Type B pancreatic cell (in vitro differentiated cells): ENCODE results near the gene POLD4. TPM values are rescaled to one million over a fixed set of nuclear protein-coding genes. Genes with fewer than 3 reads are reported as not detected.

Experiments
- DNase-seq: peaks from one replicate; pipeline ENCODE4 v3.0.0; 2021; ENCODE audit warnings: mixed read lengths; ENCODE audit not compliant: unreplicated experiment; ENCODE audit errors: extremely low spot score
- H3K27ac Mint-ChIP-seq: 2 replicates; pipeline ENCODE4 v1.8.0; 2021; ENCODE audit warnings: mild to moderate bottlenecking, mixed read lengths
- H3K27me3 Mint-ChIP-seq: 2 replicates; pipeline ENCODE4 v1.8.0; 2021; ENCODE audit warnings: mixed read lengths
- H3K36me3 Mint-ChIP-seq: 2 replicates; pipeline ENCODE4 v1.8.0; 2021; ENCODE audit warnings: mixed read lengths
- H3K4me1 Mint-ChIP-seq: one replicate; pipeline ENCODE4 v1.8.0; 2021; ENCODE audit warnings: mixed read lengths; ENCODE audit not compliant: unreplicated experiment
- H3K4me3 Mint-ChIP-seq: 2 replicates; pipeline ENCODE4 v1.8.0; 2021; ENCODE audit warnings: mild to moderate bottlenecking, mixed read lengths
- H3K9me3 Mint-ChIP-seq: 2 replicates; pipeline ENCODE4 v1.8.0; 2021; ENCODE audit warnings: mixed read lengths
- total RNA-seq: library from RNA; stranded (reverse); gene quantifications from 2 replicates; pipeline ENCODE4 v1.2.1, GENCODE V29; 2021; ENCODE audit warnings: low replicate concordance
- TF ChIP-seq, protein P1 (sequence below): fragments of 200-600 bp; sonication (generic); conservative IDR thresholded peaks from 2 replicates; pipeline ENCODE4 v1.5.0; 2021; ENCODE audit warnings: antibody characterized with exemption, mild to moderate bottlenecking

The POLD4 gene
- total RNA-seq, 1 donor from 2014 or later, result 15.0 TPM

DNA sequence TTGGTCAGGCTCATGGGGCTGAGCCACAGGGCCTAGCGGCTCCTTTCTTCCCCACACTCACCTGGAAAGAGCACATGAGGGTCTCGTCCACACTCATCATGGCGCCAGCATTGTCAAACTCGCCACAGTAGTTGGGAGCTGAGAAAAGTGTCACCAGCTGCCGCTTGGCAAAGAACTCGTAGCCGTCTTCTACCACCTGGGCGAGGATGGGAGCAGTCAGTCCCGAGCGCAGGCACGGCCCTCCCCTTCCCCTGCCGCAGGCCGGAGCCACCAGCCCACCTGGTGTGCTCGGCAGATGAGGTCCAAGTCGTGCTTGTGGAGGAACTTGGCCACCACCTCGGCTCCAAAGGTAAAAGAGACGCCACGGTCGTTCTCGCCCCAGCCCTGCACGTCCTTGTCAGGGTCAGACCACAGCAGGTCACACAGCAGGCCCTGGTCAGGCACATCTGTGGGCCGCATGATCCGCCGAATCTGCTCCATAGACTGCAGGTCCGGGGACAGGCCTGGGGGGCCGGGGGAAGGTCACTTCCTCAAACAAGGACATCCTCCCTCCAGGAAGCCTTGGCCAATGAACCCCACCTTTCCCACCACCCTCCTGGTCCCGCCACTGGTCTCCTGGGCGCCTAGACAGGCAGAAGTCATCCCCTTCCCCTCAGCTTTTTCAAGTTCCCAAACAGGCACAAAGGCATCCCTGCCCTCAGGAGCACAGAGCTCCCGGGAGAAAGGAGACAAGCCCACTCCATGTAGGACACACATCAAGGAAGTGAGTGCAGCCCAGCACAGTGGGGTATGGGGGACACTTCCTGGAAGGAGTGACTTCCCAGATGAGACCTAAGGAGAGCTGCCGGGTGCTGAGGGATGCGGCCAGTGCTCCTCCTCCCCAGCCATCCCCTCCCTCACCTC is 45.6 kb upstream of the POLD4 start:
- peaks cover 2% of the 10 kb centered on the region for H3K4me1 Mint-ChIP-seq
- DNase-seq, result no peak
- no peaks in the 10 kb centered on the region for H3K27me3 Mint-ChIP-seq
- no peak overlapping the region for H3K4me3 Mint-ChIP-seq
- H3K27ac Mint-ChIP-seq, result no peak overlapping the region
- TF ChIP-seq, protein P1, sequence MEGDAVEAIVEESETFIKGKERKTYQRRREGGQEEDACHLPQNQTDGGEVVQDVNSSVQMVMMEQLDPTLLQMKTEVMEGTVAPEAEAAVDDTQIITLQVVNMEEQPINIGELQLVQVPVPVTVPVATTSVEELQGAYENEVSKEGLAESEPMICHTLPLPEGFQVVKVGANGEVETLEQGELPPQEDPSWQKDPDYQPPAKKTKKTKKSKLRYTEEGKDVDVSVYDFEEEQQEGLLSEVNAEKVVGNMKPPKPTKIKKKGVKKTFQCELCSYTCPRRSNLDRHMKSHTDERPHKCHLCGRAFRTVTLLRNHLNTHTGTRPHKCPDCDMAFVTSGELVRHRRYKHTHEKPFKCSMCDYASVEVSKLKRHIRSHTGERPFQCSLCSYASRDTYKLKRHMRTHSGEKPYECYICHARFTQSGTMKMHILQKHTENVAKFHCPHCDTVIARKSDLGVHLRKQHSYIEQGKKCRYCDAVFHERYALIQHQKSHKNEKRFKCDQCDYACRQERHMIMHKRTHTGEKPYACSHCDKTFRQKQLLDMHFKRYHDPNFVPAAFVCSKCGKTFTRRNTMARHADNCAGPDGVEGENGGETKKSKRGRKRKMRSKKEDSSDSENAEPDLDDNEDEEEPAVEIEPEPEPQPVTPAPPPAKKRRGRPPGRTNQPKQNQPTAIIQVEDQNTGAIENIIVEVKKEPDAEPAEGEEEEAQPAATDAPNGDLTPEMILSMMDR, result no peak
- no peaks in the 10 kb centered on the region for H3K9me3 Mint-ChIP-seq
- H3K36me3 Mint-ChIP-seq, result no peaks in the 10 kb centered on the region

DNA sequence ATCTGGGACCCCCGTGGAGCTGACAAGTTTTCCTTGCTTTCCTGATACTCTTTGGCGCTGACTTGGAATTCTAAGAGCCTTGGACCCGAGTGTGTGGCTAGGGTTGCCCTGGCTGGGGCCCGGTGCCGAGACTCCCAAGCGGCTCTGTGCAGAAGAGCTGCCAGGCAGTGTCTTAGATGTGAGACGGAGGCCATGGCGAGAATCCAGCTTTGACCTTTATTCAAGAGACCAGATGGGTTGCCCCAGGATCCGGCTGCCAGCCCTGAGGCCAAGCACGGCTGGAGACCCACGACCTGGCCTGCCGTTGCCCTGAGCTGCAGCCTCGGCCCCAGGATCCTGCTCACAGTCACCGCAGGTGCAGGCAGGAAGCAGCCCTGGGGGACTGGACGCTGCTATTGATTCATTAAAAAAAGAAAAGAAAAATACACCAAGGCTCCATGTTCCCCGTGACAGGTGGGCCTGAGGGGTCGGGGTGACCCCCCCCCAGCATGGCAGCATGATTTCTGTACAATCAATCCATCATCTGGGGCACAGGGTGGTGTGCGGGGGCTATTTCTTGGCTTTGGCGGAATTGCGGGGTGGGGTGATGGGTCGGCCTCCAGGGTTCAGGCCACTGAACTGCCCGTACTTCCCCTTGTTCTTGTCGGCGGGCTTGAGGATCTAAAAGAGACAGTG is 44.8 kb upstream of the POLD4 start:
- Mint-ChIP-seq H3K36me3 (no peaks in the 10 kb centered on the region), H3K4me3 (no peak overlapping the region), H3K4me1 (peaks cover 4% of the 10 kb centered on the region), H3K27me3 (no peaks in the 10 kb centered on the region), H3K27ac (no peak overlapping the region), H3K9me3 (no peaks in the 10 kb centered on the region)
- no peak for DNase-seq
- TF ChIP-seq, protein P1, result no peak

DNA sequence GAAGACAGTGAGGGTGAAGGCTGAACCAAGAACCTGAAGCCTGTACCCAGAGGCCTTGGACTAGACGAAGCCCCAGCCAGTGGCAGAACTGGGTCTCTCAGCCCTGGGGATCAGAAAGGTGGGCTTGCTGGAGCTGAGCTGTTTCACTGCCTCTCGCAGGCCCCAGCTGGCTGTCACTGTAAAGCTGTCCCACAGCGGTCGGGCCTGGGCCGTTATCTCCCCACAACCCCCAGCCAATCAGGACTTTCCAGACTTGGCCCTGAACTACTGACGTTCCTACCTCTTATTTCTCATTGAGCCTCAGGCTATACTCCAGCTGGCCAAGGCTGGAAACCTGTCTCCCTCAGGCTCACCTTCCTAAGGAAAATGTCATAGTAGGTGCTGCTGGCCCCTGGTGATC is 44.2 kb upstream of the POLD4 start:
- no peak overlapping the region for H3K4me3 Mint-ChIP-seq
- TF ChIP-seq, protein P1, result no peak
- H3K4me1 Mint-ChIP-seq, result peaks cover 7% of the 10 kb centered on the region
- no peaks in the 10 kb centered on the region for H3K27me3 Mint-ChIP-seq
- no peaks in the 10 kb centered on the region for H3K36me3 Mint-ChIP-seq
- no peaks in the 10 kb centered on the region for H3K9me3 Mint-ChIP-seq
- no peak for DNase-seq
- no peak overlapping the region for H3K27ac Mint-ChIP-seq

DNA sequence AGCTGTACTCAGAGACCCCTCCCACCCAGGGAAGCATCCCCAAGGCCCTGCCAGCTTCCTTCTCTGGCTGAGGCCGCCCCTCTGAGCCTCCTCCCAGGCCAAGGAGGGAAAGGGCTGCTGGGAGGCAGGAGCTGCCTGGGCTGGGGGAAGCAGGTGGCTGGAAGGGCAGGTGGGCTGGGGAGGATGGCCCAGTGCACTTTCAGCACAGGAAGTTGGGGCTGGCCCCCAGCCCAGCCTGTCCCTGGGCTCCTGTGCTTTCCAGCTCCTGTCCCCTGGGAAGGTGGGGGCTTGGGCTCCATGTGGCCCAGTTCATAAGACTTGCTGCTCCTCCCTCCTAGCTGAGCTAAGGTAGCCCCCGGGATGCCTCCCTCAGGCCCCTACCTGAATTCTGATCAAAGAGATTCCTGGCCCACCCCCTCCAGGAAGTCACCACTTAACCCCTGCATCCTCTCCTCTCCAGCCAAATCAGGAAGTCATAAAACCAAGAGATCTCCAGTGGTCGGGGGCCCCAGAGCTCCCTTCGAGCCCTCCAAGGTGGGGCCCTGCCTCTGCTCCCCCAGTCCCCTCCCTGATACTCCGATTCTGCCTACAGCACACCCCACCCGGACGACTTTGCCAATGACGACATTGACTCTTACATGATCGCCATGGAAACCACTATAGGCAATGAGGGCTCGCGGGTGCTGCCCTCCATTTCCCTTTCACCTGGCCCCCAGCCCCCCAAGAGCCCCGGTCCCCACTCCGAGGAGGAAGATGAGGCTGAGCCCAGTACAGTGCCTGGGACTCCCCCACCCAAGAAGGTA is 43.4 kb upstream of the POLD4 start:
- no peaks in the 10 kb centered on the region for H3K27me3 Mint-ChIP-seq
- no peak overlapping the region for H3K27ac Mint-ChIP-seq
- no peak overlapping the region for H3K4me3 Mint-ChIP-seq
- H3K4me1 Mint-ChIP-seq, result peaks cover 8% of the 10 kb centered on the region
- TF ChIP-seq, protein P1, result no peak
- no peaks in the 10 kb centered on the region for H3K36me3 Mint-ChIP-seq
- no peaks in the 10 kb centered on the region for H3K9me3 Mint-ChIP-seq
- no peak for DNase-seq

DNA sequence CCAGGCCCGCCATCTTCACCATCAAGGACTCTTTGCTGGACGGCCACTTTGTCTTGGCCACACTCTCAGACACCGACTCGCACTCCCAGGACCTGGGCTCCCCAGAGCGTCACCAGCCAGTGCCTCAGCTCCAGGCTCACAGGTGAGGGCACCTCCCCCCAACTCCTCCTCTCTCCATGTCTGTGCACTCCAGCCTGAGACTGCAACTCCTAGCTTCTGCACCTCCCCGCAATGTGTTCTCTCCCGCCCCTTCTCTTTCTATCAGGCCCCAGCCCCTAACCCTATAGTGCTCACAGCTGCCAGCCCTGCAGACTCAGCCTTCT is 42.9 kb upstream of the POLD4 start:
- Mint-ChIP-seq H3K4me1 (peaks cover 8% of the 10 kb centered on the region), H3K27ac (no peak overlapping the region), H3K9me3 (no peaks in the 10 kb centered on the region), H3K27me3 (no peaks in the 10 kb centered on the region), H3K36me3 (no peaks in the 10 kb centered on the region), H3K4me3 (no peak overlapping the region)
- TF ChIP-seq, protein P1, result no peak
- no peak for DNase-seq
